ENCODE results near the gene NFKBIA.

GRCh38 chr14:35418093-35418492, 13.5 kb upstream of the NFKBIA start:
- no peak for TF ChIP-seq POLR2A (IDR thresholded peaks at IDR 0.05)
- TF ChIP-seq, protein P1, sequence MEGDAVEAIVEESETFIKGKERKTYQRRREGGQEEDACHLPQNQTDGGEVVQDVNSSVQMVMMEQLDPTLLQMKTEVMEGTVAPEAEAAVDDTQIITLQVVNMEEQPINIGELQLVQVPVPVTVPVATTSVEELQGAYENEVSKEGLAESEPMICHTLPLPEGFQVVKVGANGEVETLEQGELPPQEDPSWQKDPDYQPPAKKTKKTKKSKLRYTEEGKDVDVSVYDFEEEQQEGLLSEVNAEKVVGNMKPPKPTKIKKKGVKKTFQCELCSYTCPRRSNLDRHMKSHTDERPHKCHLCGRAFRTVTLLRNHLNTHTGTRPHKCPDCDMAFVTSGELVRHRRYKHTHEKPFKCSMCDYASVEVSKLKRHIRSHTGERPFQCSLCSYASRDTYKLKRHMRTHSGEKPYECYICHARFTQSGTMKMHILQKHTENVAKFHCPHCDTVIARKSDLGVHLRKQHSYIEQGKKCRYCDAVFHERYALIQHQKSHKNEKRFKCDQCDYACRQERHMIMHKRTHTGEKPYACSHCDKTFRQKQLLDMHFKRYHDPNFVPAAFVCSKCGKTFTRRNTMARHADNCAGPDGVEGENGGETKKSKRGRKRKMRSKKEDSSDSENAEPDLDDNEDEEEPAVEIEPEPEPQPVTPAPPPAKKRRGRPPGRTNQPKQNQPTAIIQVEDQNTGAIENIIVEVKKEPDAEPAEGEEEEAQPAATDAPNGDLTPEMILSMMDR (IDR thresholded peaks at IDR 0.05): no peak

Measured in Peyer's patch (tissue), 4 donors.